Measurements from ENCODE around the gene DENND2A.

Gene DENND2A

GRCh38 chr7:140611641-140612040 is 29.0 kb downstream of the DENND2A start:
- no peak for DNase-seq

GRCh38 chr7:140610204-140611165 is 30.1 kb downstream of the DENND2A start:
- no peak for DNase-seq

GRCh38 chr7:140609646-140610045 is 31.0 kb downstream of the DENND2A start:
- no peak for DNase-seq

- DNase-seq: no peak
Measured at GRCh38 chr7:140607441-140607989, 33.1 kb downstream of the DENND2A start.

GRCh38 chr7:140605337-140605736 is 35.3 kb downstream of the DENND2A start:
- DNase-seq: no peak

GRCh38 chr7:140604760-140605159 is 35.9 kb downstream of the DENND2A start:
- no peak for DNase-seq

- DNase-seq: no peak
Measured at GRCh38 chr7:140604076-140604475, 36.5 kb downstream of the DENND2A start.

GRCh38 chr7:140601566-140602174 is 38.9 kb downstream of the DENND2A start:
- no peak for DNase-seq

GRCh38 chr7:140600341-140600740 is 40.3 kb downstream of the DENND2A start:
- no peak for DNase-seq

- DNase-seq: no peak
Measured at GRCh38 chr7:140597428-140597949, 43.1 kb downstream of the DENND2A start.

GRCh38 chr7:140596519-140597427 is 43.8 kb downstream of the DENND2A start:
- DNase-seq: no peak

GRCh38 chr7:140595468-140596092 is 45.0 kb downstream of the DENND2A start:
- no peak for DNase-seq

- DNase-seq: no peak
Measured at GRCh38 chr7:140594131-140594691, 46.4 kb downstream of the DENND2A start.

GRCh38 chr7:140593672-140593982 is 47.0 kb downstream of the DENND2A start:
- DNase-seq: no peak

GRCh38 chr7:140592964-140593671 is 47.5 kb downstream of the DENND2A start:
- DNase-seq: no peak

GRCh38 chr7:140591180-140591902 is 49.3 kb downstream of the DENND2A start:
- DNase-seq: no peak

- DNase-seq: no peak
Measured at GRCh38 chr7:140587243-140587642, 53.4 kb downstream of the DENND2A start.

- no peak for DNase-seq
Measured at GRCh38 chr7:140586516-140586915, 54.1 kb downstream of the DENND2A start.

- DNase-seq: no peak
Measured at GRCh38 chr7:140585333-140585732, 55.3 kb downstream of the DENND2A start.

GRCh38 chr7:140584195-140584851 is 56.3 kb downstream of the DENND2A start:
- no peak for DNase-seq

All from NCI-H1105 treated with DMSO at 0.1 percent for 48 hours (cell line).